Measurements from ENCODE around the gene LILRA6. TPM values are rescaled to one million over a fixed set of nuclear protein-coding genes. Genes with fewer than 3 reads are reported as not detected.
"Not testable (repeated sequence)": the region's sequence is repeated elsewhere in the genome, so short reads cannot be mapped to it uniquely, and the experiment has no call there.

The LILRA6 gene
- total RNA-seq, 1 experiment from 2014 or later = not detected

DNA sequence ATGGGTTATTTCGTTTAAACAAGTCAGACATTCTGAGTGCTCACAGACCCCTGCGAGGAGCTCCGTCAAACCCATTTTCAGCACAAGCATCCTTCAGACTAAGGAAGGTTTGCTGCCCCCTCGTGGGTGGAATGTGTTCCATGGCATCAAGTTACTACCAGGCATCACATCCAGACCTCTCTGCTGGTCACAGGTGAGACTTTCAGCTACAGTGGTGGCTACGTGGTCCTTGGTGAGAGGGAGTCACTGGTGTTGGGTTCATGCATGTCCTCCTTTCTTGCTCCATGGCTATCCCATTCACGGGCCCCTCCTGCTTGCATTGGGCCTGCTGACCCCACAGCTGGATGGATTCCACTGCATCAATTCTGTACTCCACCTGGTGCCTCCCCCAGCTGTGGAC is 23.5 kb upstream of the LILRA6 start:
- peak; percentile 62 for DNase-seq (ENCODE audit: low read depth)

DNA sequence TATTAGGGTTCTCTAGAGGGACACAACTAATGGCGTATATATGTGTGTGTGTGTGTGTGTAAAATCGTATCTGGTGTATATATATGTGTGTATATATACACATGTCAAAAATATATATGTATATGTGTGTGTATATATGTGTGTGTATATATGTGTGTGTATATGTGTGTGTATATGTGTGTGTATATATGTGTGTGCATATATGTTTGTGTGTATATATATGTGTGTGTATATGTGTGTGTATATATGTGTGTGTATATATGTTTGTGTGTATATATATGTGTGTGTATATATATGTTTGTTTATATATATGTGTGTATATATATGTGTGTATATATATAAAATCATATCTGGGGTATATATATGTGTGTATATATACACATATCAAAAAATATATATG is 19.9 kb upstream of the LILRA6 start:
- no peak for DNase-seq (ENCODE audit: low read depth)

DNA sequence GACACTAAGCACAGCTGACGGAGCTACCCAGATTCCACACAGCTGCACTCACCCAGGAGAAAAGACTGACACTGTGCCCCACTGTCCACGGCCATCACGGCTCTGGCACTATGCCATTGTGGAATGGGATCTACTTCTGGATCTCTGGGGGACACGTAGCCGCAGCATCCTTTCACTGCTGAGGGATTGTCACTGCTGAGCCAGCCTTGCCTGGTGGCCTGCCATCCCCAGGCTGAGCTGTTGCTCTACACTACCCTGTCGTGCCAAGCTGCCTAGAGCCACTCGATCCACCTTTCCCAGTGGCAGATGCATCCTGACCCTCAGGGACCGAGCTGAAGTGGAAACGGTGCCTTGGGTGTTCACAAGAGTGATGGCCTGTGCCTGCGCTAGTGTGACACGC is 19.5 kb upstream of the LILRA6 start:
- no peak for DNase-seq (ENCODE audit: low read depth)

DNA sequence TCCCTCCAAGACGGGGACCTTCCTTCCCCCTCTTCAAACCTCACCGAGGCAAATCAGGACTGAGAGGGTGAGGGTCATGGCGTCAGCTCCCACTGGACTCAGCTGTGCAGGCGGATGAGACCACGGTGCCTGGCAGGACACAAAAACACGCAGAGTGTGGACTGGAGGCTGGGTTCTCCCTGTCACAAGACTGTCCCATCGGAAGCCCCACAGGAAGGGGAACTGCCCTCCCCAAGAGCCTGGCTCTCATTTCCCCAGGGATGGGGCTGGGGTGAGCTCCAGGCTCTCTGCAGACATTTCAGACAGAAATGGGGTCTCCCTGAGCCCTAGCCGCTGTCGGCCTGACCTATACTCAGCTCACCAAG is 14.5 kb upstream of the LILRA6 start, which contains the start of gene LILRB5:
Gene LILRB5, minus strand, starts transcription at position 158 of the 365 bp plus-strand sequence. Its CDS starts 80 bp downstream, at position 78.
- DNase-seq (ENCODE audit: low read depth) = no peak

DNA sequence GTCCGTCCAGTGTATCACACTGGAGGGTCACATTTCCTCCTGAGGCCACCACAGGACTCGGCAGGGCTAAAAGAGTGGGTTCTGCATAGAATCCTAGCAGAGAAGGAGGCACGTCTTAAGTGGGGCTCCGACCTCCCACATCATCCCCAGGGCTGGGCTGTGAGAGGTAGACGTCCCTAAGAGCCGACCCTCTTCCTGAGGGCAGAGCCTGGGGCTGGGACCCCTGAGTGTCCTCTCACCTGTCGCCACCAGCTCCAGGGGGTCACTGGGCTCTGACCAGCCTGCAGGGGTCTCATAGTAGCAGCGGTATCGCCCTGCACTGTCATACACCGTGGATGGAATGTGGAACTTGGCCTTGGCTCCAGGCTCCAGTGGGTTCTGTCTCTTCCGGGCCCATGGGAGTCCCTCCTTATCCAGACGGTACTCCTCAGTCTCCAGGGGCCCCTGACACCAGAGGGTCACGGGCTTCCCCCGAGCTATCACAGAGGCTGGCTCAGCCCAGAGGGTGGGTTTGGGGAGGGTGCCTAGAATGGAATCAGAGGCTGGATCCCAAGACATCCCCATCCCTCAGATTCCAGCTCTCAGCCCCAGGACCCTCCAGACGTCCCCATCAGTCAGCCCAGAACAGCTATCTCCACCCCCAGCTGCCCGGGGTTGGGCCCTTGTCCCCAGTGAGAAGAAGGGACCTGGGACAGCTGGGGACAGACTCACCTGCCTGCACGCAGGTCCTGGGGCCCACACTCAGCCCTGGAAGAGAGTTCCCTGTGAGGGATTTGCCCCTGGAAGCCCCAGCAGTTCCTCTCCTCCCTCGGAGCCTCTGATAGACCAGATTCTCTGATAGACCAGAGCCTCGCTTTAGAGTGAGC is 13.9 kb upstream of the LILRA6 start:
- no peak for DNase-seq (ENCODE audit: low read depth)

DNA sequence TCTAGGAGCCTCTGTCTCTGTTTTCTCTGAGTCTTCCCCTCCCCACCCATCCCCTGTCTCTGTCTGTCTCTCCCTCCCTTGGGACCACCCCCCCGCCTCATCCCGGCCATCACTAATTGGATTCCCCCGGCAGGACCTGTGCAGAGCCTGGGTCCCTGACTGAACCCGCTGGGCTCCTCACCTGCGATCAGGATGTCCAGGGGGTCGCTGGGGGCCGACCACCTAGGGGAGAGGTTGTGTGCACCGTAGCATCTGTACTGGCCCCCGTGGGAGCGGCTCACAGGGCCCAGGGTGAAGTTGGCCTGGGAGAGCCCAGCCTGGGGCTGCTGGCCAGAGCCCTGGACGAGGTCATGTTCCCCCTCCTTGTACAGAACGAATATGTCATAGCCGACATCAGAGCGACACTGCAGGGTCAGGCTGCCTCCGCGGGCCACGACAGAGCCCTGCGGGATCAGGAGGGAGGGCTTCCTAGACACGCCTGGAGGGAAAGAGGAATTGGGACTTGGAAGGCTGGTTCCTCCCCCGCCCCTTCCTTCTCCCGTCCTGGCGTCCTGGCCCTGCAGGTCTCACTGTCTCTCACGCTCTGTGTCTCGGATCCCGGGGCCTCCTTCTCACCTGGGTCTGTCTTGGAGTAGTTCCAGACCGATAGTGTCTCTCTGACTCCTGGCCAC is 12.7 kb upstream of the LILRA6 start:
- no peak for DNase-seq (ENCODE audit: low read depth)

DNA sequence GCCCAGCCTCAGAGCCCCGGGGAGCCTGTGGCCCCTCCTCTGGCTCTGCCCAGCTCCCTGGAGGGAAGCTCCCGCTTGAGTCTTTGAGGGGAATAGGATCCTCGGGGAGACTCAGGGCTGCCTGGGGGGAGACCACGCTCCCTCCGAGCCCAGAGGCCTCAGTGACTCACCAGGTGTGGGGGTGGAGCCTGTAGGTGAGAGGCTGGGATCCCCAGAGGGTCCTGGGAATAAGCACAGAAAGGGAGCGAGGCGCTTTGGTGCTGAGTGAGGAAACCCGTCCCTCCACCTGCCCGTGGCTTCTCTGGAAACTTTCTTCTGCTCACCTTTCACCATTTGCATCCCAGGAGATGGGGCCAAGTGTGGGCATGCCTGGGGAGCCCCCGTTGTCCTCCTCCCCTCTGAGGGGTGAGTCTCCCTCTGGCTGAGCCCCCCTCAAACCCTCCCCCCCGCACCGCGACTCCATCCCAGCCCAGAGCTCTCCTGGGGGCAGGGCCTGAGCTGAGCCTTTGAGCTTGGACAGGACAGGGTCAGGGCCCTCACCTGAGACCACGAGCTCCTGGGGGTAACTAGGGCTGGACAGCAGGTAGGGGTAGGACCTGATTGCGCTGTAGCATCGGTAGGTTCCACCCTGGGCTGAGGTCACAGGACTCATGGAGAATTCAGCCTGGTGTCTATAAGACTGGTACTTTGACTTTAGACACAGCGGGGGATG is 11.8 kb upstream of the LILRA6 start:
- no peak for DNase-seq (ENCODE audit: low read depth)

DNA sequence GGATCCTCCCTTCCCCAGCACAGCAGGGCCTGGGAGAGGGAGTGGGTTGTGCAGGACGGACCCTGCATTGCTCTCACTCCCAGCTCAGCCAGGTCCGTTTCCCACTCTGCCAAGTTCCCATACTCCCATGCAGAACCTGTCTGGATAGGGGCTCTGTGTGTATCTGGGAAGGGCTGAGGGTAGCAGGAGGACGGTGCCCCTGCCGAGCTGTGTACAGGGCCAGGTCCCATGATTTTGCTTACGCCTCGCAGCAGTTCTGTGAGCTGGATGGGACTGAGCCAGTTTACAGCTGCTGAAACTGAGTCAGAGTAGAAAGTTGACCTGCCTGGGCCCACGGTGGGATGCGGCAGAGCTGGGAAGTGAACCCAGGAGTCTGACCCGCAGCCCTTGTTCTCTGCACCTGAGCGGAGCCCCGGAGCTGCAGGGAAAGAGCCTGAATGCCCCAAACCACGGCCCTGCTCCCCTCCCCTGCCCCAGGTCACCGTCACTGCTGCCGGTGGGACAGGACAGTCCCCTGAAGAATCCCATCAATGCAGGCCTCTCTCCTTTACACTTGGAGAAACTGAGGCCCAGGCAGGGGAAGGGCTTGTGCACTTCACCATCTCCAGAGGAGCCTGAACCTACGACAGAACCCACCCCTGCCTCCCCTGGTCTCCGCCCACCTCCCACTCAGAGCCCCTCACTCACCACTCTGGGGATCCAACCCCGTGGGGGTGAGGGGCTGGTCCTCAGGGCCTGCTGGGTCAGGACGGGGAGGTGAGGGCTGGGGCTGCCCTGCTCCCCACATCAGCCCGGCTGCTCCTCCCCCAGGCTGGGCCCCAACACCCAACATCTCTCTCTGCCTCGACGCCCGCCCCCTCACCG is 11.0 kb upstream of the LILRA6 start:
- no peak for DNase-seq (ENCODE audit: low read depth)

DNA sequence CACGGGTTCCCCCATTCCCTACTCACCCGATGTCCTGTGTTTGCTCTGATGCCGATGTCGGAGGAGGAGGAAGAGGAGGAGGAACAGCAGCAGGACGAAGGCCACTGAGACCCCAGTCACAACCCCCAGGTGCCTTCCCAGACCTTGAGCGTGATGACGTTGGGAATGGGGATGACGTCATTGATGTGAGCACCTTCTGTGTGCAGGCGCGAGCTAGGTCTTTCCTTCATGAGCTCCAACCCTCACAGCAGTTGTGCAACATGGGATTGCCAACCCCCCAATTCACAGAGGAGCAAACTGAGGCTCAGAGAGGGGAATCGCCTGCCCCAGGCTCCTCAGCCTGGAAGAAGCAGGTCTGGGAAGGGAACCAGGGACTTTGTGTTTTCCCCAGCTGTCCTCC is 10.3 kb upstream of the LILRA6 start:
- no peak for DNase-seq (ENCODE audit: low read depth)

DNA sequence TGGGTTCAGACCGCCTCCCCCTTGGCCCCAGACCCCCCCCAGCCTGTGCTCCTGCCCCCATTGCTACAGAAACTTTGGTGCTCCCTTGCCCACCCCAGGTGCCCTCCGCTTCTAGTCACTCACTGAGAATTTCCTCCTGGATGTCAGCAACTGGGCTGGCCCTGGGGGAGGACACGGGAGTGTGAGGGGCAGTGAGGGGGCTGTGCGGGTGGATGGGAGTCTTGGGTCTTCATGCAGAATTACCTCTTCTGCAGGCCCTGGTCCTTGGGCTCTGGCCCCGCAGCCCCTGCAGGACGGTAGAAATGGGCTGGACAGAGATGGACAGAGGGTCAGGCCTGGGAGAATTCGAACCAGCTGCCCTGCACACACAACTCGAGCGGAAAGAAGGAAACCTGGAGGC is 9.7 kb upstream of the LILRA6 start:
- no peak for DNase-seq (ENCODE audit: low read depth)

DNA sequence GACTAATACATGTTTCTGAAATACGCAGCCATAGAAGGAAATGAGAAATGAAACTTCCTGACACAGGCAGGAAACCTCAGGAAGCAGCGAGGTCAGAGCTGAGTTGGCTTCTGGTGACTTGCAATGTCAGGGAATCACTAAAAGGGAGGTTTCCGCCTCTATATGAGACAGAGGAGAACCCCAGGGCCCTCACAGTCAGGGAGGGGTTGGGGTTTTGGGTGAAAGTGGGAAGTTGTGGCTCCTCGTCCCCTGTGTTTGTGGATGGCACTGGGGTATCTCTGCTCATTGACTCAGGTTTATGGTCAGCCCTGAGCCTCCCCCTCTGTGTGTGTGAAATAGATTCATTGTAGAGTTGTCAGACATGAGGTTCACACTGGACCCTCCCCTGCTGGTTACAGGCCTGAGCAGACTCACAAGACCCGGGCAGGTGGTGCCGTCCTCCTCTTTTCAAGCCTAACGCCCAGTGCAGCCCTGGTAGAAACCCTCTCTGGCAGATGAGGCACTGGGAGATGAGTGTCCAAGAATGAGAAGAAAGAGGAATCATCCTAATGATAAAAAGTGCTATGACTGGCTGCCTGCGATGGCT is 5.5 kb upstream of the LILRA6 start:
- DNase-seq (ENCODE audit: low read depth) = peak; percentile 44

DNA sequence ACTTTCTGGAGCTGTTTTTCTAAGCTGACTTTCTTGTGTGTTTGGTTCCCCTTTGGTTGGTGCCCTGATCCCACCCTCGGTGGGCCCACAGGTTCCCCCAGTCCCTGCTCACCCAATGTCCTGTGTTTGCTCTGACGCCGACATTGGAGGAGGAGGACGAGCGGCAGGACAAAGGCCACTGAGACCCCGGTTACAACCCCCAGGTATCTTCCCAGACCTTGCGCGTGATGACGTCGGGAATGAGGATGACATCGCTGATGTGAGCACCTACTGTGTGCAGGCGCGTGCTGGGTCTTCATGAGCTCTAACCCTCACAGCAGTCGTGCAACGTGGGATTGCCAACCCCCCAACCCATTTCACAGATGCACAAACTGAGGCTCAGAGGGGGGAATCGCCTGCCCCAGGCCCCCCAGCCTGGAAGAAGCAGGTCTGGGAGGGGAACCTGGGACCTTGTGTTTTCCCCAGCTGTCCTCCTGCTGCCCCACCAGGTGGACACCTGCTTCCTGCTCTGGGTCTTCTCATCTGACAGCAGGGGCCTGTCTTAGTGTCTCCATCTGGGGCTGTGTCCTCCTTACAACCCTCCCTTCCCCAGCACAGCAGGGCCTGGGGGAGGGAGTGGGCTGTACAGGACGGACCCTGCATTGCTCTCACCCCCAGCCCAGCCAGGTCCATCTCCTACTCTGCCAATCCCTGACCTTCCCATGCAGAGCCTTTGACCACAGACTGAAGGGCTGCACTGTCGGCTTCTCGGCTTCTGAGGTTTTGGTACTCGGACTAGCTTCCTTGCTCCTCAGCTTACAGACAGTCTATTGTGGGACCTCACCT is 4.7 kb upstream of the LILRA6 start:
- no peak for DNase-seq (ENCODE audit: low read depth)

DNA sequence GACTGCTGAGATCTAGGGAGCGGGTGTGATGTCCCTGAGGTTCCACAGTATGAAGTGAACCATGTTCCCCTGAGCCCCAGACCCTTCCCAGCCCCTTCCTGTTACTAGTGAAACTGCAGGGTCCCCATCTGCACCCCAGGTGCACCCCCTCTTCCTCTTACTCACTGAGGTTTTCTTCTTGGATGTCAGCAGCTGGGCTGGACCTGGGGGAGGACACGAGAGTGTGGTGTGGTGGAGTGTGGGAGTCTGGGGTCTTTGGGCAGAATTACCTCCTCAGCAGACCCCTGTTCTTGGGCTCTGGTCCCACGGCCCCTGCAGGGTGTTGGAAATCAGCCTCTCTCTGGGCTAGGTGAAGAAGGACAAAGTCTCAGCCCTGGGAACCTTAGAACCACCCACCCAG is 3.3 kb upstream of the LILRA6 start:
- no peak for DNase-seq (ENCODE audit: low read depth)

DNA sequence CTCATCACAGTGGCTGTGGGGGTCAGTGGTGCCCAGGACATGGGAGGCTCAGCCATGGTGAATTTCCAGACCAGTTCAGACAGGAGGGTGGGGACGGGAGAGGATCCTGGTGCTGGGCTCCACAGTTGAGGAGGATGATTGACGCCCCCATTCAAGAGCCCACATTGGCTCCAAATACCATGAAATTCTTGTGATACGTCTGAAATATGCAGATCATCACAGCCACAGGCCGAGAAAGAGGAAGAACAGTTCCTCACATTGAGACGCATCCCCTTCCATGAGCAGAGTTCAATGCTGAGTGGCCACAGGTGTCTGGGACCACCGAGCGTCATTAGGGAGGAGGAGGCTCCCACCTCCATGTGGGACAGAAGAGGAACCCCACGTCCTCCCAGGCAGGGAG is 1.2 kb upstream of the LILRA6 start:
- DNase-seq (ENCODE audit: low read depth) = not testable (repeated sequence)

DNA sequence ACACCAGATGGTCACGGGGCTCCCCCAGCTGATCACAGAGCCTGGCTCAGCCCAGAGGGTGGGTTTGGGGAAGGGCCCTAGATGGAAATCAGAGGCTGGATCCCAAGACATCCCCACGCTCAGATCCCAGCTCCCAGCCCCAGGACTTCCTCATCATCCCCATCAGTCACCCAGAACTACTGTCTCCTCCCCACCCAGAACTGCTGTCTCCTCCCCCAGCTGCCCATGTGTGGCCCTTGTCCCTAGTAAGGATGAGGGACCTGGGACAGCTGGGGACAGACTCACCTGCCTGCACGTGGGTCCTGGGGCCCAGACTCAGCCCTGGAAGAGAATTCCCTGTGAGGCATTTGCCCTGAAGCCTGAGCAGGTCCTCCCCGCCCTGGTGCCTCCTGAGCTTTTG is 356 bp downstream of the LILRA6 start:
- DNase-seq (ENCODE audit: low read depth) = not testable (repeated sequence)

DNA sequence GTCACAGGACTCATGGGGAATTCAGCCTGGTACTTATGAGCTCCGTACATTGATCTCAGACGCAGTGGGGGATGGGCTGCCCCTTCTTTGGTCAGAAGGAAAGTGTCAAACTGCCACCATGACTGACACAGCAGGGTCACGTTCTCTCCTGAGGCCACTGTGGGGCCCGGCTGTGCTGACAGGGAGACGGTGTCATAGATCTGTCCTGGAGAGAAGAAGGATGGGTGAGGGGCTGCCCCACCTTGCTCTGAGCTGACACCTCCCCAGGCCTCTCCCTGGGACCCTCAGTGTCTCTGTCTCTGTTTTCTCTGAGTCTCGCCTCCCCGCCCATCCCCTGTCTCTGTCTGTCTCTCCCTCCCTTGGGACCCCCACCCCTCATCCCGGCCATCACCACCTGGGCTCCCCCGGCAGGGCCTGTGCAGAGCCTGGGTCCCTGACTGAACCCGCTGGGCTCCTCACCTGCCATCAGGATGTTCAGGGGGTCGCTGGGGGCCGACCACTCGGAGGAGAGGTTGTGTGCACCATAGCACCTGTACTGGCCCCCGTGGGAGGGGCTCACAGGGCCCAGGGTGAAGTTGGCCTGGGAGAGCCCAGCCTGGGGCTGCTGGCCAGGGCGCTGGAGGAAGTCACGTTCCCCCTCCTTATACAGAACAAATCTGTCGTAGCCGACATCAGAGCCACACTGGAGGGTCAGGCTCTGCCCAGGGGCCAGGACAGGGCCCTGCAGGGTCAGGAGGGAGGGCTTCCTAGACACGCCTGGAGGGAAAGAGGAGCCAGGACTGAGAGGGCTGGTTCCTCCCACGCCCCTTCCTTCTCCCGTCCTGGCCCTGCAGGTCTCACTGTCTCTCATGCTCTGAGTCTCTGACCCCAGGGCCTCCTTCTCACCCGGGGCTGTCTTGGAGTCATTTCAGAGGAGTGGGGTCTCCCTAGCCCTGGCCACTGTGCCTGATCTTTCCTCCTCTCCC is 1.9 kb downstream of the LILRA6 start:
- DNase-seq (ENCODE audit: low read depth) = not testable (repeated sequence)

DNA sequence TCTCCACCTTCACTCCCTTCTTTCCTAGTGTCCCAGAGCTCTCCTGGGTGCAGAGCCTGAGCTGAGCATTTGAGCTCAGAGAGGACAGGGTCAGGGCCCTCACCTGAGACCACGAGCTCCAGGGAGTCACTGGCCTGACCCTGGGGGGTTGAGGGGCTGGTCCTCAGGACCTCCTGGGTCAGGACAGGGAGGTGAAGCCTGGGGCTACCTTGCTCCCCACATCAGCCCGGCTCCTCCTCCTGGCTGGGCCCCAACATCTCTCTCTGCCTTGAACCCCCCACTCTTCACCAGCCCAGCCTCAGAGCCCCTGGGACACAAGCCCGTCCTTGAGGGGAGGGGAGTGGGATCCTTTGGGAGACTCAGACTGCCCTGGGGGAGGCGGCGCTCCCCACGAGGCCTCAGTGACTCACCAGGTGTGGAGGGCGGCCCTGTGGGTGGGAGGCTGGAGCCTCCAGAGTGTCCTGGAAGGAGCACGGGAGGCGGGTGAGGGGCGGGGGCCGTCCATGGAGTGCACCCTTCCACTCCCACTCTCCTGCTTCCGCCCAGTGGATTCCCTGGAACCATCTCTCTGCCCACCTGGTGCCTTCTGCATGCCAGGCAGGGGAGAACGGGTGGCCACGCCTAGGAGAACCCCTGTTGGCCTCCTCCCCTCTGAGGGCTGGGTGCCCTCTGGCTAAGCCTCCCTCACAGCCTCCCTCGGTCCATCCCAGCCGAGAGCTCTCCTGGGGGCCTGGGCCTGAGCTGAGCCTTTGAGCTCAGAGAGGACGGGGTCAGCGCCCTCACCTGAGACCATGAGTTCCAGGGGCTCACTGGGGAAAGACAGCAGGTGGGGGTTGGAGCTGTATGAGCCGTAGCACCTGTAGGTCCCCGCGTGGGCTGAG is 2.9 kb downstream of the LILRA6 start:
- DNase-seq (ENCODE audit: low read depth) = not testable (repeated sequence)

DNA sequence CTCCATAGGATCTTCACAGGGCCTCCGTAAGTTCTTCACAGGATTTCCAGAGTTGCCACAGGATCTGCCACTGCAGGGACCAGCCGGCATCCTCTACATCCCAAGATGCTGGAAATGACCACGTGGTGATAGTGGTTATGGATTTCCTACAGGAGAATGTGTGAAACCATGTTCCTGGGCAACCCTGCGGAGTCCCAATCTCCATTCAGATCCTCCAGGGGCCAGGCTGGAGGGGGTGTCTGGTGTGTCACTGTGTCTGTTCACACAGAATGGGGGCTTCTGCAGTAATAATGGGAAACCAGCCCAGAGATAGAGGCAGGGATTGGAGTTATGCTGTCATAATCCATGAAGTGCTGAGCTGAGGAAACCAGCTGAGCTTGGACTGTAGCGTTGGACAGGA is 8.6 kb downstream of the LILRA6 start:
- DNase-seq (ENCODE audit: low read depth) = no peak

Data from M059J (cell line).